Measurements from ENCODE around the gene CENPC.

The CENPC gene

GRCh38 chr4:67545199-67546003 lies at the start of gene CENPC:
CENPC (minus strand) TSS chr4:67545503; CDS start chr4:67545355, 148 bp downstream.
- ATAC-seq: peak; percentile 98
- Mint-ChIP-seq H3K36me3 (peaks cover 12% of the 10 kb centered on the region), H3K4me1 (peaks cover 25% of the 10 kb centered on the region), H3K9me3 (no peaks in the 10 kb centered on the region), H3K27me3 (no peaks in the 10 kb centered on the region), H3K4me3 (peak within 1 kb of the TSS; percentile 91), H3K27ac (peak within 1 kb of the TSS; percentile 96)

GRCh38 chr4:67593741-67594175 lies 48.5 kb upstream of the CENPC start:
- Mint-ChIP-seq H3K27ac (no peak overlapping the region), H3K27me3 (no peaks in the 10 kb centered on the region), H3K4me3 (no peak overlapping the region), H3K9me3 (no peaks in the 10 kb centered on the region), H3K4me1 (peaks cover 32% of the 10 kb centered on the region), H3K36me3 (peaks cover 75% of the 10 kb centered on the region)
- no peak for ATAC-seq

- H3K27ac Mint-ChIP-seq: no peak overlapping the region
- peaks cover 7% of the 10 kb centered on the region for H3K4me1 Mint-ChIP-seq
- no peak for ATAC-seq
- H3K36me3 Mint-ChIP-seq: peaks cover 52% of the 10 kb centered on the region
- H3K4me3 Mint-ChIP-seq: no peak overlapping the region
- no peaks in the 10 kb centered on the region for H3K9me3 Mint-ChIP-seq
- H3K27me3 Mint-ChIP-seq: no peaks in the 10 kb centered on the region
Measured at GRCh38 chr4:67587156-67587555, 41.9 kb upstream of the CENPC start.

- Mint-ChIP-seq H3K4me3 (no peak overlapping the region), H3K9me3 (no peaks in the 10 kb centered on the region), H3K27ac (peak overlapping the region; percentile 70), H3K4me1 (peaks cover 26% of the 10 kb centered on the region), H3K36me3 (peaks cover 44% of the 10 kb centered on the region), H3K27me3 (no peaks in the 10 kb centered on the region)
- ATAC-seq: no peak
Measured at GRCh38 chr4:67584496-67584895, 39.2 kb upstream of the CENPC start.

- ATAC-seq: no peak
- H3K27ac Mint-ChIP-seq: peak overlapping the region; percentile 93
Measured at GRCh38 chr4:67581913-67582312, 36.6 kb upstream of the CENPC start.

GRCh38 chr4:67581208-67581857 lies 36.0 kb upstream of the CENPC start:
- Mint-ChIP-seq H3K36me3 (peaks cover 56% of the 10 kb centered on the region), H3K27me3 (no peaks in the 10 kb centered on the region), H3K4me3 (peak overlapping the region; percentile 67), H3K9me3 (no peaks in the 10 kb centered on the region), H3K4me1 (peaks cover 42% of the 10 kb centered on the region), H3K27ac (peak overlapping the region; percentile 93)
- peak; percentile 77 for ATAC-seq

More at GRCh38 chr4:67581913-67582312, 36.6 kb upstream of the CENPC start:
- Mint-ChIP-seq H3K4me3 (peak overlapping the region; percentile 67), H3K27me3 (no peaks in the 10 kb centered on the region), H3K36me3 (peaks cover 56% of the 10 kb centered on the region), H3K4me1 (peaks cover 38% of the 10 kb centered on the region), H3K9me3 (no peaks in the 10 kb centered on the region)

- H3K4me3 Mint-ChIP-seq: no peak overlapping the region
- no peak for ATAC-seq
- no peaks in the 10 kb centered on the region for H3K27me3 Mint-ChIP-seq
- H3K4me1 Mint-ChIP-seq: peaks cover 50% of the 10 kb centered on the region
- no peaks in the 10 kb centered on the region for H3K9me3 Mint-ChIP-seq
- peaks cover 54% of the 10 kb centered on the region for H3K36me3 Mint-ChIP-seq
- peak overlapping the region; percentile 93 for H3K27ac Mint-ChIP-seq
Measured at GRCh38 chr4:67580577-67580976, 35.3 kb upstream of the CENPC start.

GRCh38 chr4:67576538-67576937 lies 31.2 kb upstream of the CENPC start:
- ATAC-seq: no peak
- peaks cover 37% of the 10 kb centered on the region for H3K36me3 Mint-ChIP-seq
- no peak overlapping the region for H3K4me3 Mint-ChIP-seq
- no peaks in the 10 kb centered on the region for H3K27me3 Mint-ChIP-seq
- no peaks in the 10 kb centered on the region for H3K9me3 Mint-ChIP-seq
- peaks cover 69% of the 10 kb centered on the region for H3K4me1 Mint-ChIP-seq
- H3K27ac Mint-ChIP-seq: peak overlapping the region; percentile 95

- Mint-ChIP-seq H3K27me3 (no peaks in the 10 kb centered on the region), H3K36me3 (peaks cover 37% of the 10 kb centered on the region), H3K4me3 (peak overlapping the region; percentile 67), H3K9me3 (no peaks in the 10 kb centered on the region), H3K4me1 (peaks cover 64% of the 10 kb centered on the region), H3K27ac (peak overlapping the region; percentile 95)
- no peak for ATAC-seq
Measured at GRCh38 chr4:67576059-67576466, 30.8 kb upstream of the CENPC start.

GRCh38 chr4:67575232-67576058 lies 30.1 kb upstream of the CENPC start:
- Mint-ChIP-seq H3K4me1 (peaks cover 61% of the 10 kb centered on the region), H3K4me3 (peak overlapping the region; percentile 67)

GRCh38 chr4:67573193-67573592 lies 27.9 kb upstream of the CENPC start:
- Mint-ChIP-seq H3K27me3 (no peaks in the 10 kb centered on the region), H3K36me3 (peaks cover 22% of the 10 kb centered on the region), H3K4me3 (peak overlapping the region; percentile 11), H3K9me3 (no peaks in the 10 kb centered on the region), H3K27ac (peak overlapping the region; percentile 89), H3K4me1 (peaks cover 55% of the 10 kb centered on the region)
- peak; percentile 42 for ATAC-seq

More at GRCh38 chr4:67575232-67576058, 30.1 kb upstream of the CENPC start:
- H3K27ac Mint-ChIP-seq: peak overlapping the region; percentile 95
- ATAC-seq: peak; percentile 97
- H3K36me3 Mint-ChIP-seq: peaks cover 36% of the 10 kb centered on the region
- H3K9me3 Mint-ChIP-seq: no peaks in the 10 kb centered on the region
- H3K27me3 Mint-ChIP-seq: no peaks in the 10 kb centered on the region

- peak overlapping the region; percentile 89 for H3K27ac Mint-ChIP-seq
- ATAC-seq: no peak
- H3K4me1 Mint-ChIP-seq: peaks cover 59% of the 10 kb centered on the region
- H3K36me3 Mint-ChIP-seq: peaks cover 14% of the 10 kb centered on the region
- no peaks in the 10 kb centered on the region for H3K9me3 Mint-ChIP-seq
- H3K4me3 Mint-ChIP-seq: no peak overlapping the region
- no peaks in the 10 kb centered on the region for H3K27me3 Mint-ChIP-seq
Measured at GRCh38 chr4:67571975-67572374, 26.7 kb upstream of the CENPC start.

GRCh38 chr4:67570537-67570936 lies 25.2 kb upstream of the CENPC start:
- peaks cover 13% of the 10 kb centered on the region for H3K36me3 Mint-ChIP-seq
- H3K9me3 Mint-ChIP-seq: no peaks in the 10 kb centered on the region
- ATAC-seq: no peak
- peaks cover 60% of the 10 kb centered on the region for H3K4me1 Mint-ChIP-seq
- H3K4me3 Mint-ChIP-seq: no peak overlapping the region
- no peaks in the 10 kb centered on the region for H3K27me3 Mint-ChIP-seq
- peak overlapping the region; percentile 88 for H3K27ac Mint-ChIP-seq

- peaks cover 13% of the 10 kb centered on the region for H3K36me3 Mint-ChIP-seq
- peaks cover 65% of the 10 kb centered on the region for H3K4me1 Mint-ChIP-seq
- no peaks in the 10 kb centered on the region for H3K9me3 Mint-ChIP-seq
- no peak for ATAC-seq
- H3K27me3 Mint-ChIP-seq: no peaks in the 10 kb centered on the region
- no peak overlapping the region for H3K4me3 Mint-ChIP-seq
- H3K27ac Mint-ChIP-seq: no peak overlapping the region
Measured at GRCh38 chr4:67568820-67569219, 23.5 kb upstream of the CENPC start.

- H3K27ac Mint-ChIP-seq: peak overlapping the region; percentile 88
- no peak for ATAC-seq
Measured at GRCh38 chr4:67566335-67566734, 21.0 kb upstream of the CENPC start.

More at GRCh38 chr4:67566335-67566734, 21.0 kb upstream of the CENPC start:
- no peaks in the 10 kb centered on the region for H3K27me3 Mint-ChIP-seq
- H3K9me3 Mint-ChIP-seq: no peaks in the 10 kb centered on the region
- H3K4me1 Mint-ChIP-seq: peaks cover 63% of the 10 kb centered on the region
- no peak overlapping the region for H3K4me3 Mint-ChIP-seq
- H3K36me3 Mint-ChIP-seq: peaks cover 23% of the 10 kb centered on the region
